ENCODE data around the gene GLG1.

GLG1 gene

GRCh38 chr16:74567901-74568300 is 39.0 kb downstream of the GLG1 start:
- no peak overlapping the region for H3K27ac ChIP-seq
- no peak overlapping the region for H2AFZ ChIP-seq (ENCODE audit: low read depth)
- no peak overlapping the region for H3K9ac ChIP-seq
- no peaks in the 10 kb centered on the region for H3K27me3 ChIP-seq (ENCODE audit: insufficient read depth, low read depth)
- peaks cover 76% of the 10 kb centered on the region for H3K4me1 ChIP-seq (ENCODE audit: low read depth, poor library complexity, severe bottlenecking)
- no peak for TF ChIP-seq CTCF (conservative IDR thresholded peaks at IDR 0.05; ENCODE audit: low read depth, low read length)
- no peaks in the 10 kb centered on the region for H3K36me3 ChIP-seq (ENCODE audit: insufficient read depth)
- H3K4me3 ChIP-seq (IDR thresholded peaks at IDR 0.05; ENCODE audit: insufficient read depth, low read depth, low read length) = no peak overlapping the region
- peaks cover 74% of the 10 kb centered on the region for H3K79me2 ChIP-seq (ENCODE audit: insufficient read depth, low read depth)
- H3K4me2 ChIP-seq = no peak overlapping the region
- H4K20me1 ChIP-seq (ENCODE audit: insufficient read depth) = 0 out of 2 replicates have a peak, but pooled peaks cover 10% of the 10 kb centered on the region

- Histone ChIP-seq H3K9ac (no peak overlapping the region), H3K79me2 (ENCODE audit: insufficient read depth, low read depth) (peaks cover 67% of the 10 kb centered on the region), H3K27me3 (ENCODE audit: insufficient read depth, low read depth) (no peaks in the 10 kb centered on the region), H3K4me2 (no peak overlapping the region), H3K4me1 (ENCODE audit: low read depth, poor library complexity, severe bottlenecking) (peaks cover 80% of the 10 kb centered on the region), H3K4me3 (IDR thresholded peaks at IDR 0.05; ENCODE audit: insufficient read depth, low read depth, low read length) (no peak overlapping the region), H2AFZ (ENCODE audit: low read depth) (no peak overlapping the region), H3K27ac (no peak overlapping the region), H3K36me3 (ENCODE audit: insufficient read depth) (no peaks in the 10 kb centered on the region), H4K20me1 (ENCODE audit: insufficient read depth) (0 out of 2 replicates have a peak, but pooled peaks cover 9% of the 10 kb centered on the region)
- TF ChIP-seq CTCF (conservative IDR thresholded peaks at IDR 0.05; ENCODE audit: low read depth, low read length) = no peak
These were observed 41.5 kb downstream of the GLG1 start for GRCh38 chr16:74565378-74565777.

GRCh38 chr16:74564451-74564984 is 42.4 kb downstream of the GLG1 start:
- peaks cover 65% of the 10 kb centered on the region for H3K79me2 ChIP-seq (ENCODE audit: insufficient read depth, low read depth)
- H2AFZ ChIP-seq (ENCODE audit: low read depth) = no peak overlapping the region
- no peaks in the 10 kb centered on the region for H3K36me3 ChIP-seq (ENCODE audit: insufficient read depth)
- 0 out of 2 replicates have a peak, but pooled peaks cover 5% of the 10 kb centered on the region for H4K20me1 ChIP-seq (ENCODE audit: insufficient read depth)
- no peak overlapping the region for H3K4me3 ChIP-seq (IDR thresholded peaks at IDR 0.05; ENCODE audit: insufficient read depth, low read depth, low read length)
- H3K4me1 ChIP-seq (ENCODE audit: low read depth, poor library complexity, severe bottlenecking) = peaks cover 77% of the 10 kb centered on the region
- no peak overlapping the region for H3K4me2 ChIP-seq
- H3K27ac ChIP-seq = peak overlapping the region; percentile 22; the same call in 1 of the 2 replicates
- H3K27me3 ChIP-seq (ENCODE audit: insufficient read depth, low read depth) = no peaks in the 10 kb centered on the region
- TF ChIP-seq CTCF (conservative IDR thresholded peaks at IDR 0.05; ENCODE audit: low read depth, low read length) = no peak
- no peak overlapping the region for H3K9ac ChIP-seq

GRCh38 chr16:74563828-74564263 is 43.1 kb downstream of the GLG1 start:
- Histone ChIP-seq H3K4me1 (ENCODE audit: low read depth, poor library complexity, severe bottlenecking) (peaks cover 75% of the 10 kb centered on the region), H4K20me1 (ENCODE audit: insufficient read depth) (0 out of 2 replicates have a peak, but pooled peaks cover 5% of the 10 kb centered on the region), H3K4me2 (no peak overlapping the region), H3K27me3 (ENCODE audit: insufficient read depth, low read depth) (no peaks in the 10 kb centered on the region), H3K79me2 (ENCODE audit: insufficient read depth, low read depth) (peaks cover 62% of the 10 kb centered on the region), H3K4me3 (IDR thresholded peaks at IDR 0.05; ENCODE audit: insufficient read depth, low read depth, low read length) (no peak overlapping the region), H3K36me3 (ENCODE audit: insufficient read depth) (no peaks in the 10 kb centered on the region), H2AFZ (ENCODE audit: low read depth) (no peak overlapping the region), H3K27ac (peak overlapping the region; percentile 22; the same call in 1 of the 2 replicates), H3K9ac (no peak overlapping the region)
- TF ChIP-seq CTCF (conservative IDR thresholded peaks at IDR 0.05; ENCODE audit: low read depth, low read length) = no peak
